Measurements from ENCODE around the gene PMM1.
"Not testable (repeated sequence)": the region's sequence is repeated elsewhere in the genome, so short reads cannot be mapped to it uniquely, and the experiment has no call there.

Gene PMM1

GRCh38 chr22:41567512-41567768, 22.2 kb downstream of the PMM1 start:
- no peaks in the 10 kb centered on the region for H3K36me3 ChIP-seq (ENCODE audit: insufficient read depth, low read length)
- no peaks in the 10 kb centered on the region for H3K27me3 ChIP-seq (ENCODE audit: insufficient read depth, low read length)
- H2AFZ ChIP-seq (ENCODE audit: low read depth, low read length): no peak overlapping the region
- no peaks in the 10 kb centered on the region for H3K9me3 ChIP-seq (ENCODE audit: low read length)
- no peak overlapping the region for H3K4me3 ChIP-seq (ENCODE audit: low read length)
- peaks cover 29% of the 10 kb centered on the region for H3K4me1 ChIP-seq (ENCODE audit: insufficient read depth, low read length)

GRCh38 chr22:41565403-41566054, 24.1 kb downstream of the PMM1 start:
- Histone ChIP-seq H3K27me3 (ENCODE audit: insufficient read depth, low read length) (no peaks in the 10 kb centered on the region), H3K4me3 (ENCODE audit: low read length) (no peak overlapping the region), H2AFZ (ENCODE audit: low read depth, low read length) (no peak overlapping the region), H3K36me3 (ENCODE audit: insufficient read depth, low read length) (no peaks in the 10 kb centered on the region), H3K9me3 (ENCODE audit: low read length) (no peaks in the 10 kb centered on the region), H3K4me1 (ENCODE audit: insufficient read depth, low read length) (peaks cover 48% of the 10 kb centered on the region)

- Histone ChIP-seq H3K4me1 (ENCODE audit: insufficient read depth, low read length) (peaks cover 56% of the 10 kb centered on the region), H3K9me3 (ENCODE audit: low read length) (no peaks in the 10 kb centered on the region), H3K4me3 (ENCODE audit: low read length) (no peak overlapping the region), H3K36me3 (ENCODE audit: insufficient read depth, low read length) (no peaks in the 10 kb centered on the region), H2AFZ (ENCODE audit: low read depth, low read length) (no peak overlapping the region), H3K27me3 (ENCODE audit: insufficient read depth, low read length) (no peaks in the 10 kb centered on the region)
Measured at GRCh38 chr22:41564563-41564962, 25.1 kb downstream of the PMM1 start.

- H3K4me1 ChIP-seq (ENCODE audit: insufficient read depth, low read length): peaks cover 43% of the 10 kb centered on the region
- no peaks in the 10 kb centered on the region for H3K36me3 ChIP-seq (ENCODE audit: insufficient read depth, low read length)
- H2AFZ ChIP-seq (ENCODE audit: low read depth, low read length): no peak overlapping the region
- H3K9me3 ChIP-seq (ENCODE audit: low read length): no peaks in the 10 kb centered on the region
- H3K4me3 ChIP-seq (ENCODE audit: low read length): no peak overlapping the region
- H3K27me3 ChIP-seq (ENCODE audit: insufficient read depth, low read length): no peaks in the 10 kb centered on the region
Measured at GRCh38 chr22:41563051-41563711, 26.5 kb downstream of the PMM1 start.

- H2AFZ ChIP-seq (ENCODE audit: low read depth, low read length): no peak overlapping the region
- no peaks in the 10 kb centered on the region for H3K27me3 ChIP-seq (ENCODE audit: insufficient read depth, low read length)
- no peak overlapping the region for H3K4me3 ChIP-seq (ENCODE audit: low read length)
- H3K4me1 ChIP-seq (ENCODE audit: insufficient read depth, low read length): peaks cover 49% of the 10 kb centered on the region
- no peaks in the 10 kb centered on the region for H3K9me3 ChIP-seq (ENCODE audit: low read length)
- no peaks in the 10 kb centered on the region for H3K36me3 ChIP-seq (ENCODE audit: insufficient read depth, low read length)
Measured at GRCh38 chr22:41562461-41562860, 27.2 kb downstream of the PMM1 start.

GRCh38 chr22:41561788-41562187, 27.9 kb downstream of the PMM1 start:
- no peaks in the 10 kb centered on the region for H3K27me3 ChIP-seq (ENCODE audit: insufficient read depth, low read length)
- H3K9me3 ChIP-seq (ENCODE audit: low read length): no peaks in the 10 kb centered on the region
- H3K4me3 ChIP-seq (ENCODE audit: low read length): no peak overlapping the region
- H3K36me3 ChIP-seq (ENCODE audit: insufficient read depth, low read length): no peaks in the 10 kb centered on the region
- peaks cover 55% of the 10 kb centered on the region for H3K4me1 ChIP-seq (ENCODE audit: insufficient read depth, low read length)
- H2AFZ ChIP-seq (ENCODE audit: low read depth, low read length): no peak overlapping the region

GRCh38 chr22:41561335-41561734, 28.3 kb downstream of the PMM1 start:
- Histone ChIP-seq H3K4me3 (ENCODE audit: low read length) (peak overlapping the region; percentile 44), H2AFZ (ENCODE audit: low read depth, low read length) (peak overlapping the region; percentile 33), H3K27me3 (ENCODE audit: insufficient read depth, low read length) (no peaks in the 10 kb centered on the region), H3K9me3 (ENCODE audit: low read length) (no peaks in the 10 kb centered on the region), H3K4me1 (ENCODE audit: insufficient read depth, low read length) (peaks cover 59% of the 10 kb centered on the region), H3K36me3 (ENCODE audit: insufficient read depth, low read length) (no peaks in the 10 kb centered on the region)

GRCh38 chr22:41560095-41560471, 29.6 kb downstream of the PMM1 start:
- Histone ChIP-seq H3K9me3 (ENCODE audit: low read length) (no peaks in the 10 kb centered on the region), H3K4me3 (ENCODE audit: low read length) (peak overlapping the region; percentile 44), H3K4me1 (ENCODE audit: insufficient read depth, low read length) (peaks cover 56% of the 10 kb centered on the region), H3K36me3 (ENCODE audit: insufficient read depth, low read length) (no peaks in the 10 kb centered on the region), H2AFZ (ENCODE audit: low read depth, low read length) (peak overlapping the region; percentile 33), H3K27me3 (ENCODE audit: insufficient read depth, low read length) (no peaks in the 10 kb centered on the region)

- not testable (repeated sequence) for H2AFZ ChIP-seq (ENCODE audit: low read depth, low read length); H3K27me3 ChIP-seq (ENCODE audit: insufficient read depth, low read length); H3K9me3 ChIP-seq (ENCODE audit: low read length); H3K36me3 ChIP-seq (ENCODE audit: insufficient read depth, low read length); H3K4me3 ChIP-seq (ENCODE audit: low read length)
- H3K4me1 ChIP-seq (ENCODE audit: insufficient read depth, low read length): peaks cover 54% of the 10 kb centered on the region
Measured at GRCh38 chr22:41558241-41558630, 31.4 kb downstream of the PMM1 start.

- Histone ChIP-seq H3K4me1 (ENCODE audit: insufficient read depth, low read length) (peaks cover 47% of the 10 kb centered on the region), H3K27me3 (ENCODE audit: insufficient read depth, low read length) (no peaks in the 10 kb centered on the region), H3K36me3 (ENCODE audit: insufficient read depth, low read length) (no peaks in the 10 kb centered on the region), H3K9me3 (ENCODE audit: low read length) (no peaks in the 10 kb centered on the region), H3K4me3 (ENCODE audit: low read length) (no peak overlapping the region), H2AFZ (ENCODE audit: low read depth, low read length) (no peak overlapping the region)
Measured at GRCh38 chr22:41557401-41558240, 32.0 kb downstream of the PMM1 start.

GRCh38 chr22:41556561-41556960, 33.1 kb downstream of the PMM1 start:
- no peaks in the 10 kb centered on the region for H3K27me3 ChIP-seq (ENCODE audit: insufficient read depth, low read length)
- H3K4me3 ChIP-seq (ENCODE audit: low read length): no peak overlapping the region
- peaks cover 37% of the 10 kb centered on the region for H3K4me1 ChIP-seq (ENCODE audit: insufficient read depth, low read length)
- H3K36me3 ChIP-seq (ENCODE audit: insufficient read depth, low read length): no peaks in the 10 kb centered on the region
- no peak overlapping the region for H2AFZ ChIP-seq (ENCODE audit: low read depth, low read length)
- no peaks in the 10 kb centered on the region for H3K9me3 ChIP-seq (ENCODE audit: low read length)

- H3K4me1 ChIP-seq (ENCODE audit: insufficient read depth, low read length): peaks cover 32% of the 10 kb centered on the region
- no peaks in the 10 kb centered on the region for H3K36me3 ChIP-seq (ENCODE audit: insufficient read depth, low read length)
Measured at GRCh38 chr22:41555325-41555982, 34.2 kb downstream of the PMM1 start.

More at GRCh38 chr22:41555325-41555982, 34.2 kb downstream of the PMM1 start:
- H3K9me3 ChIP-seq (ENCODE audit: low read length): no peaks in the 10 kb centered on the region
- H3K4me3 ChIP-seq (ENCODE audit: low read length): no peak overlapping the region
- no peak overlapping the region for H2AFZ ChIP-seq (ENCODE audit: low read depth, low read length)
- H3K27me3 ChIP-seq (ENCODE audit: insufficient read depth, low read length): no peaks in the 10 kb centered on the region
